Panc1 (cell line): ENCODE measurements around the gene ITGB8.

Experiments used
- POLR2AphosphoS5 ChIP-seq: IDR thresholded peaks from 2 replicates; pipeline ENCODE4 v1.6.1; 2012; ENCODE audit warnings: mild to moderate bottlenecking, low read depth, low read length, moderate library complexity
- SIN3A ChIP-seq: IDR thresholded peaks from 2 replicates; pipeline ENCODE4 v1.6.1; 2012; ENCODE audit warnings: low read depth, mild to moderate bottlenecking, low read length, moderate library complexity, borderline replicate concordance; ENCODE audit not compliant: insufficient read depth
- TCF7L2 ChIP-seq: IDR thresholded peaks from 2 replicates; pipeline ENCODE4 v1.6.1; 2011; ENCODE audit warnings: mild to moderate bottlenecking, low read depth, low read length, inconsistent platforms
- TF ChIP-seq, protein P1 (sequence below): fragments of 450-650 bp; IDR thresholded peaks from 2 replicates; pipeline ENCODE4 v1.5.1; 2017; ENCODE audit warnings: mild to moderate bottlenecking
- TF ChIP-seq, protein P2 (sequence below), 2 experiments: IDR thresholded peaks; 2 replicates each; pipeline ENCODE4 v1.6.1; 2011 to 2012; ENCODE audit warnings: low read depth in 2 of 2, control low read depth in 1 of 2, low read length in 1 of 2, mild to moderate bottlenecking in 1 of 2, moderate library complexity in 1 of 2; ENCODE audit not compliant: insufficient read depth in 1 of 2

DNA sequence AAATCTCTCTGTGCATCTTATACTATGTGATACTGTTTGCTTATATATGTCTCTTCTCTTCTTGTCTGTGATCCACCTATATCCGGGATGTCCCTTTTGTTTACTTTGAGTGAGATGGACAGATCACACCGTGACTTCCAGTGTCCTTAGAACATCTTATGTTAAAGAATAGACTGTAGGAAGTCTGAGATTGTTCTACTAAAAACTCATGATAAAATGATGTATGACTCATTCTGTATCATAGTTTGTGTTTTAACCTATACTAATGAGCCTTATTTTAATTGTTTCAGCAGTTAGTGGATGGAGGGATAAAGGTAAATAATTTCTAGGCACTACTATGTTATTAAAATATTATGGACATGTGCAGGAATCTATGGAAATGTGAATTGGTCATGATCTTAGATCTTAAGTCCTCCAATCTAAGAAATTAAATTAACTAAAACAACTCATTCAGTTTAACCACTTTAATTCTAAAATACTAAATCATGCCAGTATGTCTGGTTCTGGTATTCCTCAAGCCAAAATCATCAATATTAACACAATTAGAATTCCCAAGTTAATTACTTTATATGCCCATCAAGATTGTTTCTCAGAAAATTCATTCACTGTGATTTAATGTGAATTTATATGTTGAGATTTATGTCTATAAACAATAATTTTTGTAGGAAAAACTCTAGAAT lies 32.0 kb downstream of the ITGB8 start:
- TF ChIP-seq, protein P1, sequence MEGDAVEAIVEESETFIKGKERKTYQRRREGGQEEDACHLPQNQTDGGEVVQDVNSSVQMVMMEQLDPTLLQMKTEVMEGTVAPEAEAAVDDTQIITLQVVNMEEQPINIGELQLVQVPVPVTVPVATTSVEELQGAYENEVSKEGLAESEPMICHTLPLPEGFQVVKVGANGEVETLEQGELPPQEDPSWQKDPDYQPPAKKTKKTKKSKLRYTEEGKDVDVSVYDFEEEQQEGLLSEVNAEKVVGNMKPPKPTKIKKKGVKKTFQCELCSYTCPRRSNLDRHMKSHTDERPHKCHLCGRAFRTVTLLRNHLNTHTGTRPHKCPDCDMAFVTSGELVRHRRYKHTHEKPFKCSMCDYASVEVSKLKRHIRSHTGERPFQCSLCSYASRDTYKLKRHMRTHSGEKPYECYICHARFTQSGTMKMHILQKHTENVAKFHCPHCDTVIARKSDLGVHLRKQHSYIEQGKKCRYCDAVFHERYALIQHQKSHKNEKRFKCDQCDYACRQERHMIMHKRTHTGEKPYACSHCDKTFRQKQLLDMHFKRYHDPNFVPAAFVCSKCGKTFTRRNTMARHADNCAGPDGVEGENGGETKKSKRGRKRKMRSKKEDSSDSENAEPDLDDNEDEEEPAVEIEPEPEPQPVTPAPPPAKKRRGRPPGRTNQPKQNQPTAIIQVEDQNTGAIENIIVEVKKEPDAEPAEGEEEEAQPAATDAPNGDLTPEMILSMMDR, result no peak
- no peak for TF ChIP-seq POLR2AphosphoS5
- TF ChIP-seq TCF7L2, result no peak
- TF ChIP-seq, protein P2, sequence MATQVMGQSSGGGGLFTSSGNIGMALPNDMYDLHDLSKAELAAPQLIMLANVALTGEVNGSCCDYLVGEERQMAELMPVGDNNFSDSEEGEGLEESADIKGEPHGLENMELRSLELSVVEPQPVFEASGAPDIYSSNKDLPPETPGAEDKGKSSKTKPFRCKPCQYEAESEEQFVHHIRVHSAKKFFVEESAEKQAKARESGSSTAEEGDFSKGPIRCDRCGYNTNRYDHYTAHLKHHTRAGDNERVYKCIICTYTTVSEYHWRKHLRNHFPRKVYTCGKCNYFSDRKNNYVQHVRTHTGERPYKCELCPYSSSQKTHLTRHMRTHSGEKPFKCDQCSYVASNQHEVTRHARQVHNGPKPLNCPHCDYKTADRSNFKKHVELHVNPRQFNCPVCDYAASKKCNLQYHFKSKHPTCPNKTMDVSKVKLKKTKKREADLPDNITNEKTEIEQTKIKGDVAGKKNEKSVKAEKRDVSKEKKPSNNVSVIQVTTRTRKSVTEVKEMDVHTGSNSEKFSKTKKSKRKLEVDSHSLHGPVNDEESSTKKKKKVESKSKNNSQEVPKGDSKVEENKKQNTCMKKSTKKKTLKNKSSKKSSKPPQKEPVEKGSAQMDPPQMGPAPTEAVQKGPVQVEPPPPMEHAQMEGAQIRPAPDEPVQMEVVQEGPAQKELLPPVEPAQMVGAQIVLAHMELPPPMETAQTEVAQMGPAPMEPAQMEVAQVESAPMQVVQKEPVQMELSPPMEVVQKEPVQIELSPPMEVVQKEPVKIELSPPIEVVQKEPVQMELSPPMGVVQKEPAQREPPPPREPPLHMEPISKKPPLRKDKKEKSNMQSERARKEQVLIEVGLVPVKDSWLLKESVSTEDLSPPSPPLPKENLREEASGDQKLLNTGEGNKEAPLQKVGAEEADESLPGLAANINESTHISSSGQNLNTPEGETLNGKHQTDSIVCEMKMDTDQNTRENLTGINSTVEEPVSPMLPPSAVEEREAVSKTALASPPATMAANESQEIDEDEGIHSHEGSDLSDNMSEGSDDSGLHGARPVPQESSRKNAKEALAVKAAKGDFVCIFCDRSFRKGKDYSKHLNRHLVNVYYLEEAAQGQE (IDR thresholded peaks at IDR 0.05; ENCODE audit: insufficient read depth in 1 of 2, low read depth in 2 of 2, low read length in 1 of 2), result no peak
- TF ChIP-seq SIN3A, result no peak
